Colonic mucosa (tissue), 4 donors: ENCODE data around the gene PGBD5. TPM values are rescaled to one million over a fixed set of nuclear protein-coding genes. Genes with fewer than 3 reads are reported as not detected.

Experiments used
- DNase-seq: peaks from one replicate; pipeline ENCODE4 v3.0.0-alpha.2; 2020
- H3K27ac ChIP-seq: fragments of 200-600 bp; one replicate; pipeline ENCODE4 v1.8.0; 2021
- H3K27me3 ChIP-seq: fragments of 200-600 bp; one replicate; pipeline ENCODE4 v1.8.0; 2021
- H3K36me3 ChIP-seq: fragments of 200-600 bp; one replicate; pipeline ENCODE4 v1.8.0; 2021
- H3K4me1 ChIP-seq: fragments of 200-600 bp; one replicate; pipeline ENCODE4 v1.8.0; 2021; ENCODE audit warnings: mild to moderate bottlenecking
- H3K4me3 ChIP-seq: fragments of 200-600 bp; one replicate; pipeline ENCODE4 v1.8.0; 2021
- H3K9ac ChIP-seq, 2 donors: one replicate each; pipeline ENCODE4 v1.7.0; 2013; ENCODE audit warnings: control low read depth in 2 of 2, low read depth in 2 of 2, low read length in 2 of 2
- H3K9me3 ChIP-seq: fragments of 200-600 bp; one replicate; pipeline ENCODE4 v1.8.0; 2021
- CTCF ChIP-seq: fragments of 200-600 bp; IDR thresholded peaks from one replicate; pipeline ENCODE4 v1.8.0; 2022; ENCODE audit warnings: antibody characterized with exemption, mild to moderate bottlenecking
- intact Hi-C: fragments of 100-400 bp; cut with DNase I; formaldehyde crosslinking; loops from one replicate; pipeline ENCODE4 v1.14.1; 2022
- total RNA-seq, 2 donors: library from RNA; stranded (reverse); fragmentation: NEBNext Ultra II Directional in 1 of 2; extraction: Animal tissue kit (Norgen Biotek cat#: 25700) in 1 of 2; gene quantifications; one replicate each; pipeline ENCODE4 v1.2.1, GENCODE V29; 2021
- donor health status: healthy.
- donor health status: DM: no; HTN: no; CAD: no.
- donor health status: DM: no; HTN: no; CAD: no.

The PGBD5 gene
- total RNA-seq, 2 donors from 2014 or later, result 6.4 to 14.8 TPM

- intact Hi-C loops, result no loop called here
- no peaks in the 10 kb centered on the region for H3K4me1 ChIP-seq
- H3K27ac ChIP-seq, result no peak overlapping the region
- H3K36me3 ChIP-seq, result no peaks in the 10 kb centered on the region
- H3K4me3 ChIP-seq, result no peak overlapping the region
- no peaks in the 10 kb centered on the region for H3K9me3 ChIP-seq
- no peak overlapping the region for H3K9ac ChIP-seq
- H3K27me3 ChIP-seq, result no peaks in the 10 kb centered on the region
- no peak for TF ChIP-seq CTCF
- DNase-seq, result no peak
Observed at GRCh38 chr1:230391776-230392535, 34.2 kb downstream of the PGBD5 start.

- Histone ChIP-seq H3K27ac (no peak overlapping the region), H3K4me3 (no peak overlapping the region), H3K27me3 (no peaks in the 10 kb centered on the region), H3K9me3 (no peaks in the 10 kb centered on the region), H3K36me3 (no peaks in the 10 kb centered on the region), H3K4me1 (no peaks in the 10 kb centered on the region), H3K9ac (no peak overlapping the region)
- intact Hi-C loops, result no loop called here
- TF ChIP-seq CTCF, result no peak
- DNase-seq, result no peak
Observed at GRCh38 chr1:230390371-230390770, 35.8 kb downstream of the PGBD5 start.

- intact Hi-C loops, result no loop called here
- H3K4me3 ChIP-seq, result no peak overlapping the region
- no peak overlapping the region for H3K9ac ChIP-seq
- H3K4me1 ChIP-seq, result no peaks in the 10 kb centered on the region
- H3K27ac ChIP-seq, result no peak overlapping the region
- no peak for DNase-seq
- no peaks in the 10 kb centered on the region for H3K36me3 ChIP-seq
- no peaks in the 10 kb centered on the region for H3K9me3 ChIP-seq
- H3K27me3 ChIP-seq, result no peaks in the 10 kb centered on the region
- TF ChIP-seq CTCF, result no peak
Observed at GRCh38 chr1:230387876-230388275, 38.3 kb downstream of the PGBD5 start.

GRCh38 chr1:230387296-230387695, 38.8 kb downstream of the PGBD5 start:
- H3K9ac ChIP-seq, result no peak overlapping the region

GRCh38 chr1:230386637-230387262, 39.4 kb downstream of the PGBD5 start:
- no peak for DNase-seq
- intact Hi-C loops, result no loop called here
- Histone ChIP-seq H3K36me3 (no peaks in the 10 kb centered on the region), H3K9me3 (no peaks in the 10 kb centered on the region), H3K4me1 (no peaks in the 10 kb centered on the region), H3K27ac (no peak overlapping the region), H3K27me3 (no peaks in the 10 kb centered on the region), H3K9ac (no peak overlapping the region), H3K4me3 (no peak overlapping the region)
- TF ChIP-seq CTCF, result no peak

More at GRCh38 chr1:230387296-230387695, 38.8 kb downstream of the PGBD5 start:
- TF ChIP-seq CTCF, result no peak
- intact Hi-C loops, result no loop called here
- Histone ChIP-seq H3K27ac (no peak overlapping the region), H3K4me1 (no peaks in the 10 kb centered on the region), H3K9me3 (no peaks in the 10 kb centered on the region), H3K27me3 (no peaks in the 10 kb centered on the region), H3K36me3 (no peaks in the 10 kb centered on the region), H3K4me3 (no peak overlapping the region)
- DNase-seq, result no peak
